DOHH2 (cell line): Measurements from ENCODE around the gene KIF18B.

Experiments used
- H3F3A ChIP-seq: fragments of 200-600 bp; sonication (generic), shearing (Covaris generic); 2 replicates; pipeline ENCODE4 v1.6.0; 2016; ENCODE audit warnings: antibody characterized with exemption, mild to moderate bottlenecking; ENCODE audit not compliant: control insufficient read depth, insufficient read depth
- H3K27ac ChIP-seq: fragments of 200-600 bp; sonication (generic); 2 replicates; pipeline ENCODE4 v1.5.1; 2014; ENCODE audit warnings: low read depth, mild to moderate bottlenecking, low read length, moderate library complexity
- H3K27me3 ChIP-seq: fragments of 200-600 bp; sonication (generic); 2 replicates; pipeline ENCODE4 v1.6.1; 2014; ENCODE audit warnings: mild to moderate bottlenecking, low read length, mixed read lengths; ENCODE audit not compliant: control insufficient read depth
- H3K36me3 ChIP-seq: fragments of 200-600 bp; sonication (generic); 2 replicates; pipeline ENCODE4 v1.6.1; 2014; ENCODE audit warnings: mild to moderate bottlenecking, low read length, moderate library complexity, mixed read lengths; ENCODE audit not compliant: control insufficient read depth
- H3K4me1 ChIP-seq: fragments of 200-600 bp; sonication (generic); 2 replicates; pipeline ENCODE4 v1.6.1; 2014; ENCODE audit warnings: mild to moderate bottlenecking, low read length, mixed read lengths; ENCODE audit not compliant: control insufficient read depth
- H3K4me2 ChIP-seq: fragments of 200-600 bp; sonication (generic); 2 replicates; pipeline ENCODE4 v1.6.0; 2014; ENCODE audit warnings: mild to moderate bottlenecking, low read length, moderate library complexity
- H3K4me3 ChIP-seq: fragments of 200-600 bp; sonication (generic); 2 replicates; pipeline ENCODE4 v1.5.1; 2014; ENCODE audit warnings: mild to moderate bottlenecking, low read length, mixed read lengths
- H3K79me2 ChIP-seq: fragments of 200-600 bp; sonication (generic); 2 replicates; pipeline ENCODE4 v1.6.1; 2014; ENCODE audit warnings: mild to moderate bottlenecking, low read length, mixed read lengths; ENCODE audit not compliant: control insufficient read depth
- H3K9me2 ChIP-seq: fragments of 200-600 bp; sonication (generic); replicated peaks from 2 replicates; pipeline ENCODE4 v1.6.1; 2014; ENCODE audit warnings: mild to moderate bottlenecking, low read length, mixed read lengths; ENCODE audit not compliant: control insufficient read depth
- H3K9me3 ChIP-seq: fragments of 200-600 bp; sonication (generic); 2 replicates; pipeline ENCODE4 v1.6.1; 2014; ENCODE audit warnings: antibody characterized with exemption, low read length, mixed read lengths; ENCODE audit not compliant: control insufficient read depth, insufficient read depth
- H4K20me1 ChIP-seq: fragments of 200-600 bp; sonication (generic); 2 replicates; pipeline ENCODE4 v1.6.0; 2014; ENCODE audit warnings: low read depth, mild to moderate bottlenecking, antibody characterized with exemption, low read length, moderate library complexity; ENCODE audit not compliant: control insufficient read depth, insufficient read depth
- EZH2phosphoT487 ChIP-seq: fragments of 200-600 bp; sonication (generic); IDR thresholded peaks from 2 replicates; pipeline ENCODE4 v1.6.1; 2017; ENCODE audit warnings: borderline replicate concordance, mild to moderate bottlenecking, antibody characterized with exemption, low read length, moderate library complexity, mixed read lengths
- TF ChIP-seq, protein P1 (sequence below): fragments of 200-600 bp; sonication (generic); IDR thresholded peaks from one replicate; pipeline ENCODE4 v1.5.1; 2014; ENCODE audit warnings: antibody characterized with exemption, mild to moderate bottlenecking, low read depth, low read length; ENCODE audit not compliant: poor library complexity, severe bottlenecking

Gene KIF18B

DNA sequence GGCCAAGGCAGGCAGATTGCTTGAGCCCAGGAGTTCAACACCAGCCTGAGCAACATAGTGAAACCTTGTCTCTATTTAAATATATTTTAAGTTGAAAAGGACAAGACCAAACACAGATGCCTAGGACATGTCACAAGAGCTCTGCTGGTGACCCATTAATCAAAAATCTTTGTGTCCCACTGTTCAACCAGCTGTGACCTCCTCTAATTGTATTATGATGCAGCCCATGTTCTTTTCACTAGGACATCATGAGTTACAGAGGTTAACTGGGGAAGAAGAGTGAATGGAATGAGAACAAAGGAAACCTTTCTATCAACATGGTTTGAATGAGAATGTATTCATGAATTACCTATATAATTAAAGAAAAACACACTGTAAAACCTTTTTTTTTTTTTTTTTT is 55.3 kb downstream of the KIF18B start:
- Histone ChIP-seq H3K27me3 (no peaks in the 10 kb centered on the region), H3K9me2 (no peaks in the 10 kb centered on the region), H3K4me3 (no peak overlapping the region), H3K9me3 (no peaks in the 10 kb centered on the region), H3K36me3 (peaks cover 65% of the 10 kb centered on the region), H4K20me1 (no peaks in the 10 kb centered on the region; the same call in 1 of the 2 replicates), H3F3A (no peaks in the 10 kb centered on the region), H3K4me1 (no peaks in the 10 kb centered on the region), H3K27ac (no peak overlapping the region), H3K4me2 (no peak overlapping the region), H3K79me2 (peaks cover 97% of the 10 kb centered on the region)
- TF ChIP-seq, protein P1, sequence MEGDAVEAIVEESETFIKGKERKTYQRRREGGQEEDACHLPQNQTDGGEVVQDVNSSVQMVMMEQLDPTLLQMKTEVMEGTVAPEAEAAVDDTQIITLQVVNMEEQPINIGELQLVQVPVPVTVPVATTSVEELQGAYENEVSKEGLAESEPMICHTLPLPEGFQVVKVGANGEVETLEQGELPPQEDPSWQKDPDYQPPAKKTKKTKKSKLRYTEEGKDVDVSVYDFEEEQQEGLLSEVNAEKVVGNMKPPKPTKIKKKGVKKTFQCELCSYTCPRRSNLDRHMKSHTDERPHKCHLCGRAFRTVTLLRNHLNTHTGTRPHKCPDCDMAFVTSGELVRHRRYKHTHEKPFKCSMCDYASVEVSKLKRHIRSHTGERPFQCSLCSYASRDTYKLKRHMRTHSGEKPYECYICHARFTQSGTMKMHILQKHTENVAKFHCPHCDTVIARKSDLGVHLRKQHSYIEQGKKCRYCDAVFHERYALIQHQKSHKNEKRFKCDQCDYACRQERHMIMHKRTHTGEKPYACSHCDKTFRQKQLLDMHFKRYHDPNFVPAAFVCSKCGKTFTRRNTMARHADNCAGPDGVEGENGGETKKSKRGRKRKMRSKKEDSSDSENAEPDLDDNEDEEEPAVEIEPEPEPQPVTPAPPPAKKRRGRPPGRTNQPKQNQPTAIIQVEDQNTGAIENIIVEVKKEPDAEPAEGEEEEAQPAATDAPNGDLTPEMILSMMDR, result no peak
- no peak for TF ChIP-seq EZH2phosphoT487

DNA sequence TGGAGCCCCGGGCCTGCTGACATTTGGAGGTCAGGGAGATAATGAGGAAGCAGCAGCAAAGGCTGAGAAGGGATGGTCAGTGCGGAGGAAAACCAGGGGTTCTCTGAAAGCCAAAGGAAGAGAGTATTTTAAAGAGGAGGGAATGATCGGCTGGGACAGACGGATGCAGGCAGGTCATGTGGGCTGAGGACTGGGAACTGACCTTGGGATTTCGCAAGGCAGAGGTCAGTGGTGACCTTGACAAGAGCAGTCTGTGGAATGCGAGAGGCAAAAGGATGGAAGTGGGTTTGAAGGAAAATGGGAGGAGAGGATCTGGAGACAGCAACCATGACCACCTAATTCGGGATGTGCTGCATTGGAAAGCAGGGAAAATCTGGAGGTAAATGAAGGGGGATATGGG is 58.6 kb downstream of the KIF18B start:
- no peaks in the 10 kb centered on the region for H3K4me1 ChIP-seq
- TF ChIP-seq, protein P1, result no peak
- no peaks in the 10 kb centered on the region for H3K9me2 ChIP-seq
- peaks cover 4% of the 10 kb centered on the region; the same call in 1 of the 2 replicates for H4K20me1 ChIP-seq
- H3K27ac ChIP-seq, result no peak overlapping the region
- no peak overlapping the region for H3K4me3 ChIP-seq
- peaks cover 77% of the 10 kb centered on the region for H3K36me3 ChIP-seq
- H3F3A ChIP-seq, result no peaks in the 10 kb centered on the region
- peaks cover 73% of the 10 kb centered on the region for H3K79me2 ChIP-seq
- H3K27me3 ChIP-seq, result no peaks in the 10 kb centered on the region
- H3K9me3 ChIP-seq, result no peaks in the 10 kb centered on the region
- H3K4me2 ChIP-seq, result no peak overlapping the region

DNA sequence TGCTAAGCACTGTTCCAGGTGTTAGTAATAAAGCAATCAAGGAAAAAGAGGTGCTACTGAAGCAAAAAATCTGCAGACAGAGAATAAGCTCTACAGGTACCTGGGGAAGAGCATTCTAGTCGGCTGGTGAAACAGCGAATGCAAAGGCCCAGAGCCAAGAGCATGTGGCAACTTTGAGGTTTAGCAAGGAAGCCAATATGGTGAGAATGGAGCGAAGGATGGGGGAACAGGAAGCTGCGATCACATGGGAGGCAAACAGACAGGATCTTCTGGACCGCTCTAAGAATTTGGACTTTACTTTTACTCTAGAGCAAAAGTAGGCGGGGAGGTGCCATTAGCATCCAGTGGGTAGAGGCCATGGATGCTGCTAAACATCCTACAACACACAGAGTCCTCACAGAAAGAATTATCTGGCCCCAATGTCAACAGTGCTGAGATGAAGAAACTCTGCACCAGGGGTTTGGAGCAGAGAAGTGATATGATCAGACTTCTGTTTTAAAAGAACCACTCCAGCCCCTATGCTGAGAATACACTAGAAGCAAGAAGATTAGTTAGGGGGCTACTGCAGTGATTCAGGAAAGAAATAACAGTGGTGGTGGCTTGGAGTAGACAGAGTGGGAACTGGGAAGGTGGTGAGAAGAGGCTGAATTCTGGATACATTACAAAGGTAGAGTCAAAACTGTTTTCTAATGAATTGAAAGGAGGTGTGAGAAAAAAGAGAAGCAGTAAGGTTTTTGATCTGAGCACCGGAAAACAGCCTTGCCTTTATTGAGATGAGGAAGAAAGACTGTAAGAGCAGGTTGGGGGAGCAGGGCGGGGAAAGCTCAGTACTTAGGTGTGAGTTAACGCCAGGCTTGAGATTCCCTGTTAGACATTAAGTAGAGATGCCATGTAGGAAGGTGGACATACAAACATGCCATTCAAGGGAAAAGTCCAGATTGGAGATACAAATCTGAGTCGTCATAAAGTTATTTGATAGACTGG is 59.3 kb downstream of the KIF18B start:
- Histone ChIP-seq H3K27ac (no peak overlapping the region), H3K36me3 (peaks cover 81% of the 10 kb centered on the region), H3K79me2 (peaks cover 67% of the 10 kb centered on the region), H3K9me2 (no peaks in the 10 kb centered on the region), H4K20me1 (peaks cover 4% of the 10 kb centered on the region; the same call in 1 of the 2 replicates), H3K27me3 (no peaks in the 10 kb centered on the region), H3K9me3 (no peaks in the 10 kb centered on the region), H3K4me2 (no peak overlapping the region), H3K4me3 (no peak overlapping the region), H3F3A (no peaks in the 10 kb centered on the region), H3K4me1 (no peaks in the 10 kb centered on the region)
- TF ChIP-seq, protein P1, result no peak
- TF ChIP-seq EZH2phosphoT487, result no peak
